ENCODE measurements around the gene TRAPPC4.
A peak's percentile ranks its signal among the peaks of the same experiment; 100 is the strongest.
"Not testable (repeated sequence)": the region's sequence is repeated elsewhere in the genome, so short reads cannot be mapped to it uniquely, and the experiment has no call there.

TRAPPC4 gene

GRCh38 chr11:119039471-119039870 lies 20.9 kb downstream of the TRAPPC4 start:
- DNase-seq, result not testable (repeated sequence)

- no peak for DNase-seq
These were observed 23.4 kb downstream of the TRAPPC4 start for GRCh38 chr11:119041821-119042514.

- no peak for DNase-seq
These were observed 24.4 kb downstream of the TRAPPC4 start for GRCh38 chr11:119042927-119043326.

GRCh38 chr11:119044708-119045107 lies 26.1 kb downstream of the TRAPPC4 start:
- no peak for DNase-seq

GRCh38 chr11:119046489-119046888 lies 27.9 kb downstream of the TRAPPC4 start:
- DNase-seq, result no peak

GRCh38 chr11:119047205-119047604 lies 28.6 kb downstream of the TRAPPC4 start:
- no peak for DNase-seq

GRCh38 chr11:119048644-119049043 lies 30.1 kb downstream of the TRAPPC4 start:
- no peak for DNase-seq

GRCh38 chr11:119049081-119049480 lies 30.5 kb downstream of the TRAPPC4 start:
- DNase-seq, result no peak

- DNase-seq, result no peak
These were observed 33.0 kb downstream of the TRAPPC4 start for GRCh38 chr11:119051440-119052162.

- DNase-seq, result no peak
These were observed 33.7 kb downstream of the TRAPPC4 start for GRCh38 chr11:119052163-119052814.

- no peak for DNase-seq
These were observed 35.9 kb downstream of the TRAPPC4 start for GRCh38 chr11:119054418-119054817.

GRCh38 chr11:119055901-119056300 lies 37.3 kb downstream of the TRAPPC4 start:
- DNase-seq, result no peak

- no peak for DNase-seq
These were observed 37.9 kb downstream of the TRAPPC4 start for GRCh38 chr11:119056421-119056999.

GRCh38 chr11:119057000-119057769 lies 38.6 kb downstream of the TRAPPC4 start, which contains the start of gene HYOU1:
Gene HYOU1 (minus strand): TSS chr11:119057205. CDS start chr11:119056160, 1,045 bp downstream.
- DNase-seq, result peak; percentile 80

- not testable (repeated sequence) for DNase-seq
These were observed 40.6 kb downstream of the TRAPPC4 start for GRCh38 chr11:119059128-119059527.

GRCh38 chr11:119061256-119061655 lies 42.7 kb downstream of the TRAPPC4 start:
- no peak for DNase-seq

GRCh38 chr11:119062779-119063178 lies 44.2 kb downstream of the TRAPPC4 start:
- no peak for DNase-seq

- DNase-seq, result no peak
These were observed 46.8 kb downstream of the TRAPPC4 start for GRCh38 chr11:119065369-119065768.

- peak; percentile 78 for DNase-seq
These were observed 49.0 kb downstream of the TRAPPC4 start, which contains the start of gene VPS11 for GRCh38 chr11:119067371-119068222. Gene VPS11 (plus strand): TSS chr11:119067818. CDS start chr11:119067824, 6 bp downstream.
